Large intestine (tissue), 3 donors: Measurements from ENCODE around the gene RFTN1. TPM values are rescaled to one million over a fixed set of nuclear protein-coding genes. Genes with fewer than 3 reads are reported as not detected.

Experiments used
- DNase-seq, 2 donors: peaks; one replicate each; pipeline versions ENCODE4 v3.0.0 to v3.0.0-alpha.2; 2013
- H3K27ac ChIP-seq: one replicate; pipeline ENCODE4 v1.5.1; 2013; ENCODE audit warnings: low read length
- H3K27me3 ChIP-seq: 2 replicates; pipeline ENCODE4 v1.6.1; 2013; ENCODE audit warnings: low read length; ENCODE audit not compliant: control insufficient read depth, insufficient read depth
- H3K36me3 ChIP-seq: 2 replicates; pipeline ENCODE4 v1.6.1; 2013; ENCODE audit warnings: low read length; ENCODE audit not compliant: control insufficient read depth, insufficient read depth
- H3K4me1 ChIP-seq: one replicate; pipeline ENCODE4 v1.6.1; 2013; ENCODE audit warnings: low read length; ENCODE audit not compliant: control insufficient read depth, insufficient read depth
- H3K4me3 ChIP-seq: one replicate; pipeline ENCODE4 v1.5.1; 2013; ENCODE audit warnings: low read length
- H3K9me3 ChIP-seq: one replicate; pipeline ENCODE4 v1.6.1; 2013; ENCODE audit warnings: mild to moderate bottlenecking, low read depth, low read length, moderate library complexity; ENCODE audit not compliant: control insufficient read depth
- WGBS: methylation state at CpG from one replicate; pipeline ENCODE4 v1.1.5; 2013; ENCODE audit warnings: low lambda C conversion rate; ENCODE audit not compliant: insufficient coverage; 5-methylcytosine and 5-hydroxymethylcytosine counted together
- polyA plus RNA-seq: library from polyadenylated mRNA; unstranded; fragments of 120-200 nt; gene quantifications from one replicate; pipeline ENCODE4 v1.2.1, GENCODE V29; 2013

The RFTN1 gene
- polyA plus RNA-seq, 1 donor = 15.0 TPM

GRCh38 chr3:16486951-16487480, 26.5 kb downstream of the RFTN1 start:
- H3K9me3 ChIP-seq = no peaks in the 10 kb centered on the region
- no peaks in the 10 kb centered on the region for H3K36me3 ChIP-seq
- WGBS = no CpG with 5 or more reads among the region's 6 CpGs
- H3K27ac ChIP-seq = no peak overlapping the region
- no peaks in the 10 kb centered on the region for H3K27me3 ChIP-seq
- no peak overlapping the region for H3K4me3 ChIP-seq
- DNase-seq = no peak
- H3K4me1 ChIP-seq = no peaks in the 10 kb centered on the region

DNA sequence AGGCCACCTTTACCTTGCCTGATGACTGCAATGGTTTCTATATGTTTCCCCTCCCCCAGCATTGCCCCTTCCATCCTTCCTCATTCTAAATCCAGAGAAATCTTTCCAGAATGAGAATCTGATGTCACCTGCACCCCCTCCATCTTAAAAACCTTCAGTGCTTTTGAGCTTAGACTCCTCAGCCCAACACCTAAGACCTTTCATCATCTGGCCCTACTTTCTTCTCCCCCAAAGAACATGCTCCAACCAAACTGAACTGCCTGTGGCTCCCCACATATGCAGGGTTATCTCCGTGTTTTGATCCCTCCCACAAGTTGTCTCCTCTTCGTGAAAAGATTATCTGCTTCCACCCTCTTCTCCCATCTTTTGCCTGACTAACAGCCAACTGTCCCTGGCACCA, 27.3 kb downstream of the RFTN1 start:
- Histone ChIP-seq H3K27ac (no peak overlapping the region), H3K27me3 (no peaks in the 10 kb centered on the region), H3K4me1 (peaks cover 3% of the 10 kb centered on the region), H3K36me3 (no peaks in the 10 kb centered on the region), H3K4me3 (no peak overlapping the region), H3K9me3 (no peaks in the 10 kb centered on the region)
- no peak for DNase-seq
- no CpG with 5 or more reads among the region's 2 CpGs for WGBS

- peaks cover 3% of the 10 kb centered on the region for H3K4me1 ChIP-seq
- H3K36me3 ChIP-seq = no peaks in the 10 kb centered on the region
- no CpG with 5 or more reads among the region's 5 CpGs for WGBS
- H3K27ac ChIP-seq = peak overlapping the region; percentile 55
- no peak for DNase-seq
- H3K4me3 ChIP-seq = no peak overlapping the region
- no peaks in the 10 kb centered on the region for H3K9me3 ChIP-seq
- H3K27me3 ChIP-seq = no peaks in the 10 kb centered on the region
These were observed 28.0 kb downstream of the RFTN1 start for GRCh38 chr3:16485395-16485992.

DNA sequence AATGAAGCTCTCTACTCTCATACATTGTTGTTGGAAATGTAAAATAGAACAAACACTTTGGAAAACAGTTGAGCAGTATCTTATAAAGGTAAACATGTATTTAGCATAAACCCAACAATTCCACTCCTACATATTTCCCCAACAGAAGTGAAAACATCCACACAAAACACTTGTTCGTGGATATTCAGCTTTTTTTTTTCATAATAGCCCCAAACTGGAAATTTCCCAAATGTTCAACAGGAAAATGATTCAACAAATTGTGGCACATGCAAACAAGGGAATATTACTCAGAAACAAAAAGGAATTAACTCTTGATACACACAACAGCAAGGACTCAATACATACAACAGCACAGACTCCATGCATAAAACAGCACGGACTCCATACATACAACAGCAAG, 28.5 kb downstream of the RFTN1 start:
- Histone ChIP-seq H3K4me3 (no peak overlapping the region), H3K9me3 (no peaks in the 10 kb centered on the region), H3K27me3 (no peaks in the 10 kb centered on the region), H3K36me3 (no peaks in the 10 kb centered on the region), H3K4me1 (peaks cover 3% of the 10 kb centered on the region), H3K27ac (peak overlapping the region; percentile 55)
- 86% methylated on average over 1 of the region's 2 CpGs for WGBS
- no peak for DNase-seq

DNA sequence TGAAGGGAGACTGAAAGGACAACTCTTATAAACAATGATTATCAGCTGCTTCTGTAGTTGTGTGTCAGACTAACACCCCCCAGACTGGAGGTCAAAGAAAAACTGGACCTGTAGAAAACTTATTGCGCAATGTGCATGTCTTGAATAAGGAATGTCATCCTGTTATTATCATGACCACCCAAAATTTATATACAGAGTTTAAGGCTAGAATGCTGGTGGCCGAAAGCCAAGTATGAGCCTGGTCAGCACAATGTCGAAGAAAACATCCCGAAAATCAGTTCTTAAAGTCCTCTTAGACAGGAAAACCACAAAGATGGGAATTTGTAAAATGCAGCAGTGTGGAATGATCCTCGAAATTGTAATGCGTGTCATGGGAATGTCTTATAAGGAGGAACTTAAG, 29.3 kb downstream of the RFTN1 start:
- Histone ChIP-seq H3K36me3 (no peaks in the 10 kb centered on the region), H3K27ac (peak overlapping the region; percentile 34), H3K9me3 (no peaks in the 10 kb centered on the region), H3K4me3 (no peak overlapping the region), H3K27me3 (no peaks in the 10 kb centered on the region), H3K4me1 (peaks cover 3% of the 10 kb centered on the region)
- peak; percentile 42 to 55 for DNase-seq
- 61% methylated on average over 2 of the region's 6 CpGs for WGBS

DNA sequence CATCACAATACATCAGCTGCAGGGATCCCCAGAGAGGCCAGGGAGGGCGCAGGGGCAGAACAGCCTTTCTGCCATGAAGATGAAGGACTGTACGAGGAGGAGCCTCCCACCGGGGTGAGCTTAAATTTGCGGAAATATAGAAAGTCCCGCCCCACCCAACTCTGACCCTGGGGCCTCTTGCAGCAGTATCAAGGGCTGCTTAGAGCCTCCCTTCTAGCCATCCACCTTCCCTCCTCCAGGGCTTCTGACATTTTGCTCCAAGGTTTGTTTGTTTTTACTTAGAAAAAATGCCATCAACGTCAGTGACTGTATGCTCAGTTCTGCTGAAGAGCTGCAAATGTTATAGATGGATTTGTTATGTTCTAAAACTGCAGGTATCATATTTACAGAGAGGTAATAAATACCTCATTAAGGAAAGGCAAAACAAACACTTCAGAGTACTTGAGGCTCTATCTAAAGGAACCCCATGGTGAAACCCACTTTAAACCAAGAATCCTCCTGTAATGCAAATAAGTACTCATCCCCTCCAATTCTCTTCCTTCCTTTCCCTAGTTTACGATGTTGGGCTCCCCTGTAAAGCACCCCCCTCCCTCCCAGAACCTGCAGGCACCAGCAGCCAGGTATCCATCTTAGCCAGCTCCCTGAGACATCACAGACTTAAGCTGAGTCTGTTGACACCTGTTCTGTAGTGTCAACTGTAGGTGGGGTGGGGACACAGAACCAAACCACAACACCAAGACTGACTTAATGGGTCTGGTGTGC, 30.5 kb downstream of the RFTN1 start:
- DNase-seq = no peak
- Histone ChIP-seq H3K4me1 (peaks cover 3% of the 10 kb centered on the region), H3K27me3 (no peaks in the 10 kb centered on the region), H3K4me3 (no peak overlapping the region), H3K36me3 (no peaks in the 10 kb centered on the region), H3K27ac (no peak overlapping the region), H3K9me3 (no peaks in the 10 kb centered on the region)
- WGBS = no CpG with 5 or more reads among the region's 7 CpGs

DNA sequence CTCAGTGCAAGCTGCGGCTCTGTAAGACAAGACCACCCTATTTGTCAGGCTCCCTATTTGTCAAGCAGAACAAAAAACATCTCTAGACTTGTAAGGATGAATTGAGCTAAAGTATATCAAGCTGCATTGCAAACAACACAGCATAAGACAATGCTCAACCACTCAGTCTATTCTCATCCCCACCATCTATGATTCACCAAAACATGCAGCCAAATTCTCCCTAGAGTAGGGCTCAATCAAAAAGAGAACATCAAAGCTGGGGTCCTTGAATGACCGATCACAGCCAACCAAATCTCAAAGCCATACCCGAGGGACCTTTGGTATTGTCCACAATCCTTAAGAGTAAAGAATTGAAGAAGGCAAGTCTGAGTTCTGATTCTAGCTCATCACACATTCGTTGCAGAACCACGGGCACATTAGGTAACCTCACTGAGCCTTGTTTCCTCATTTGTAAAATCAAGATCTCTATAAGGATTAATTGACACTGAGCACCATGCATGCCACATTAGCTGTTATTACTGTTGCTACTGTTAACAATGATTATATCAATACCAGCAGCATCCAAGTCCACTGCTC, 31.2 kb downstream of the RFTN1 start:
- no peak overlapping the region for H3K4me3 ChIP-seq
- WGBS = no CpG with 5 or more reads among the region's 5 CpGs
- H3K27ac ChIP-seq = peak overlapping the region; percentile 14
- no peaks in the 10 kb centered on the region for H3K27me3 ChIP-seq
- H3K4me1 ChIP-seq = peaks cover 3% of the 10 kb centered on the region
- DNase-seq = no peak
- H3K36me3 ChIP-seq = no peaks in the 10 kb centered on the region
- H3K9me3 ChIP-seq = no peaks in the 10 kb centered on the region

DNA sequence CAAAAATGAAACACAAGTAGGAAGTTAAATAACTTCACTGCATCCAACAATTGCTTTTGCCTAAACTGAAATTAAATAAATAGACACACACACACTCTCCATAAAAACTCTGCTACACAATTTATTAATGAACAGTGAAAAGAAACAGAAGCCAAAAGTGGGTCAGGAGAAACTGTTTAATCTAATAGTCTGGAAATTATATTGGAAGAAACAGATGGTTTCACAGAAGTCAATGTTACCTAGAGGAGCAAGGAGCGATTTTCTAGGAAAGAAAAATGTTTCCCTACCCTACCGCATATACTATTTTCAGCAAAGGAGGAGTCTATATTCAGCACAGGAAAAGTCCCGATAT, 32.0 kb downstream of the RFTN1 start:
- WGBS = no CpG with 5 or more reads among the region's 3 CpGs
- Histone ChIP-seq H3K4me3 (no peak overlapping the region), H3K27me3 (no peaks in the 10 kb centered on the region), H3K36me3 (no peaks in the 10 kb centered on the region), H3K9me3 (no peaks in the 10 kb centered on the region), H3K27ac (peak overlapping the region; percentile 14), H3K4me1 (peaks cover 6% of the 10 kb centered on the region)
- no peak for DNase-seq

GRCh38 chr3:16480861-16481545, 32.5 kb downstream of the RFTN1 start:
- WGBS = no CpG with 5 or more reads among the region's 5 CpGs

GRCh38 chr3:16478516-16478915, 35.0 kb downstream of the RFTN1 start:
- Histone ChIP-seq H3K4me3 (no peak overlapping the region), H3K27ac (no peak overlapping the region), H3K9me3 (no peaks in the 10 kb centered on the region), H3K36me3 (no peaks in the 10 kb centered on the region), H3K27me3 (no peaks in the 10 kb centered on the region), H3K4me1 (peaks cover 6% of the 10 kb centered on the region)
- DNase-seq = no peak
- no CpG with 5 or more reads among the region's 2 CpGs for WGBS

More at GRCh38 chr3:16480861-16481545, 32.5 kb downstream of the RFTN1 start:
- no peak for DNase-seq
- Histone ChIP-seq H3K4me1 (peaks cover 6% of the 10 kb centered on the region), H3K27me3 (no peaks in the 10 kb centered on the region), H3K27ac (peak overlapping the region; percentile 3), H3K9me3 (no peaks in the 10 kb centered on the region), H3K36me3 (no peaks in the 10 kb centered on the region), H3K4me3 (no peak overlapping the region)
